GM18508 (cell line): Measurements from ENCODE around the gene SPINK1.
A peak's percentile ranks its signal among the peaks of the same experiment; 100 is the strongest.
"Not testable (repeated sequence)": the region's sequence is repeated elsewhere in the genome, so short reads cannot be mapped to it uniquely, and the experiment has no call there.

ENCODE experiments used
- ATAC-seq: cut with Tn5 transposase; IDR thresholded peaks from one replicate; pipeline ENCODE4 v1.9.1; 2021; ENCODE audit warnings: moderate number of reproducible peaks; ENCODE audit not compliant: insufficient read depth, unreplicated experiment

The SPINK1 gene, protein sequence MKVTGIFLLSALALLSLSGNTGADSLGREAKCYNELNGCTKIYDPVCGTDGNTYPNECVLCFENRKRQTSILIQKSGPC

DNA sequence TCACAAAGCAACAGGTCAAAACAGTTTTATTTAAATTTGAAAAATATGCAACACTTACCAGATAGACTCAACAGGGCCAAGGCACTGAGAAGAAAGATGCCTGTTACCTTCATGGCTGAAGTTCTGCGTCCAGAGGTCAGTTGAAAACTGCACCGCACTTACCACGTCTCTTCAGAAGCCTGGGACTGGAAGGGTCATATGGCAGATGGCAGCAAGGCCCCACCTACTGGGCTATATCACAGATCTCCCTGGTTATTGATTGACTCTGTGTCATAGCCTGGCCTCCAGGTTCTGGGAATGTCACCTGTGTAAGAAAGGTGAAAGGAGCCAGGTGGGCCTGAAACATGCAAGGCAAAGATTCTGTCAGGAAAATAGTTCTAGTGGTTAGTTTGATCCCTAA is at the start of gene SPINK1:
SPINK1 (minus strand) TSS at position 207 of the 400 bp plus-strand sequence; CDS start at position 113, 94 bp downstream.
- ATAC-seq: no peak

DNA sequence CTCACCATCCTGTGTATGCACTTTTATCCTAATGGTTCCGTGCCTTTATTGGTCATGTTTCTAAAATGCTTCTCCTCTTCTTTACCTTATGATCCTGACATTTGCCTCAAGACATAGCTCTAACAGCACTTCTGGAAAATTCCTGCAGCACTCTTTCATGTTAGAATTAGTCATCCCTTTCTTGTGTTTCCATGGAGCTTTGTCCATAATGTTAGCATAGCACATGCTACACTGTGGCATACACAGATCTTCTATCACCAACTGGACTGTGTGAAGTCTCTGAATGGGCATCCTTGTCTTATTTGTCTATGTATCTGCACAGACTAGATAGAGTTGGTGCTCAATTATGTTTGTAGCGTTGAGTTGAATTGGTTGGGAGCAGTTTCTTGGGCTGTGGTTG is 49.0 kb upstream of the SPINK1 start:
- no peak for ATAC-seq

DNA sequence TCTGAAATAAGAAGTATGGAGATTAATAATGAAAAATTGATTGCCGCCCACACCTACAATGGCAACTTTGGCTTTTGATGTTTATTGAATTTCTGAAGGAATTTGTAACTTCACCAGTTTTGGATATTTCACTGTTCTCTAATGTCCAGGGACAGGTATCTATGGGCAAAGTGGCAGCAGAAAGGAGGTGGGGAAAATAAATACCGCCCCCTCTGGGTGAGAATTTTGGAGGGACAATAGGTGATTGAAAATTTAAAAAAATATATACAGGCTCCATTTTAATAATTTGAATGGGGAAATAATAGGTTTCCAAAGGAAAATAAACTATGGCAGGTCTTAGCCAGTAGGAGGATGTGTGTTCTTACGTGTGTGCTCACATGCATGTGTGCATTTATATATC is 48.3 kb upstream of the SPINK1 start:
- no peak for ATAC-seq

DNA sequence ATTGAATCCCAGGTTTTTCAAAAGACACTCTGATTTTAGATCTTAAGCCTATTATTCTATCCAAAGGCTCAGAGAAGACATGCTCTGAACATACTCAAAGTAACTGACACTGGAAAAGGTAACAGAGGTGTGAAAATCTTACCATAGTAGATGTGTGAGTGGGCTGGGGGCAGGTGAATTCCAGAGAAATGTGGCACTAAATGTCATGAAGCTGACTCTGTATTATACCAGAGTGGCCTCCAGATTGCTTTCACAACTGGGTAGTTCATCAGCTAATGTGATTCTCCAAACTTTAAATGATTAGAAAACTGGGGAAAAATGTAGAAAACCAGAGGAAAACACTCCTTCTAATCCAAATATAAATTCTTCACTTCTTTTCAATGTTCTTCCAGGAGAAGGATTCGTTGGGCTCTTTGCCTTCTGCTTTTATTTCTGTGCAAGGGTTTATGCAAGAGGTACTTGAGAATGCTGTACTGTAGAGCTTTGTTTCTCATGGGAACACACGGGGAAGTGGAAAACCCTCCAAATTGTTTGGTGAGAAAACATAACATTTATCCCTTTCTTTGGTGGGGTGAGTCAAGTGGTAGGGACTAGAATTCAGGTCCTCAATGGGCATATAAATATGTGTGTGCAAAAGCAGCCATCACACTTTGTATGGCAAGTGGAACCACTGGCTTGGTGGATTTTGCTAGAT is 46.7 kb upstream of the SPINK1 start, which contains the start of gene SCGB3A2:
SCGB3A2 (plus strand) TSS at position 646 of the 694 bp plus-strand sequence. CDS start 93 bp downstream, outside the sequence.
- ATAC-seq: no peak

DNA sequence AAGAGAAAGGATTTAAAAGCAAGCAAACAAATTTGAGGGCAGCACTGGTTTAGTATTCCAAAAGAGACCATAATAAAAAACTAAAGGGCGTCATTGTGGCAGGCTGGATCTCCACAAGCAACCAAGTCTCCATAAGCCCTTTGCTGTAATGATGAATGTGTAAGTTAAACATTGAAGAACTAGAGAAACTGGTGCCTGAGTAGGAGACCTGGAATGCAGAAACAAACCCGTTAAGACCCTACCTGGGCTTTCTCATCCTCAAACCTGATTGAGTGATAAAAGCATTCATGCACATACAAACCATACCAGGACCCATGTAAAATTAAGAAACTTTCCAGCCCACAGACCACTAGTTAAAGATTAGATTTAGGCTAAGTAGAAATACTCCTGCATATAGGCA is 45.2 kb upstream of the SPINK1 start:
- no peak for ATAC-seq

DNA sequence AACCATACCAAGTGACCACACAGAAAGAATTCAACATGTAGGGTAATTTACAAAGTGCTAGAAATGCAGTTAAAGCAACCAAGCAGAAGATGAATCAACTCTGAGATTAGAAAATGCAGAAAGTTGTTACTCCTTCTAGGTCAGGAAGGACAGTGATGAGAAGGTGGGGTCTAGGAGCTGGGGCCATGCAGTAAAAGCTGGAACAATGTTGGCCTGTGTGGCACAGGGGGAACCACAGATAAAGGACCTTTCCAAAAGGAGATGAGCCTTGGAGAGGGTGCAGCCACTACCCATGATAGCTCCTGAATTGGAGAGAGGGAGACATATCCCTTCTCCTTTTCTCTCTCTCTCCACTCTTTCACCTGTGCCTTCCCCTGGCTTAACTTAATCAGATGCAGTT is 44.7 kb upstream of the SPINK1 start:
- no peak for ATAC-seq

DNA sequence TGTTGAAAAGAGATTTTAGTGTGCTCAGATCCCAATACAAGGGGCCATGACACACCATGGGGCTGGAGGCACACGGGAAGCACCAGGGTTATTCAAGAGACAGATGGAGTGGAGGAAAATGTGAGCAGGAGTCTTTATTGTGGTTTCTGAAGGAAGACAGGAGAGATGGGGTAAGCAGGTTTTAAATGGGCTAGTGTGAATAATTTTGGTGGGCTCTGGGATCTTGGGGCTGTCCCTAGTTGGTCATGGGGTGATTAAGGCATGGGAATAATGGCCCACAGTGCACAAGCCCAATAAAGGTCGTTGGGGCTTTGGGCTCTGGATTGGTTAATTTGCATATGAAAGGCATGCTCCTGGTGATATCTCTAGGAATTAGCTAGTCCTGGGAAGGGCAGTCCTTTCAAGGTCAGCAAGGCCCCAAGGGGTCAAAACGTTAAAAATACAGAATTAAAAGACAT is 43.5 kb upstream of the SPINK1 start:
- no peak for ATAC-seq

DNA sequence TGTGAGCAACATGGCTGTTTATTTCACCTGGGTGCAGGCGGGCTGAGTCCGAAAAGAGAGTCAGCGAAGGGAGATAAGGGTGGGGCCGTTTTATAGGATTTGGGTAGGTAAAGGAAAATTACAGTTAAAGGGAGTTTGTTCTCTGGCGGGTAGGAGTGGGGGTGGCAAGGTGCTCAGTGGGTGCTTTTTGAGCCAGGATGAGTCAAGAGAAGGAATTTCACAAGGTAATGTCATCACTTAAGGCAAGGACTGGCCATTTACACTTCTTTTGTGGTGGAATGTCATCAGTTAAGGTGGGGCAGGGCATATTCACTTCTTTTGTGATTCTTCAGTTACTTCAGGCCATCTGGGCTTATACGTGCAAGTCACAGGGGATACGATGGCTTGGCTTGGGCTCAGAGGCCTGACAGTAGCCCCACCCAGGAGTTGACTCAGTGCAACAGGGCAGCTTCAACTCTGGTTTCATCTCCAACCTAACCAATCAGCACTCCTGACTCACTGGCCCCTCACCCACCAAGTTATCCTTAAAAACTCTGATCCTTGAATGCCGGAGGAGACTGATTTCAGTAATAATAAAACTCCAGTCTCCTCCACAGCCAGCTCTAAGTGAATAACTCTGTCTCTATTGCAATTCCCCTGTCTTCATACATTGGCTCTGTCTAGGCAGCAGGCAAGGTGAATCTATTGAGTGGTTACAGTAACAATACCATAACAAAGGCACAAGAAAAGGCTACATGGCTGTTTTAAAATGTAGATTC is 42.8 kb upstream of the SPINK1 start:
- ATAC-seq: not testable (repeated sequence)

DNA sequence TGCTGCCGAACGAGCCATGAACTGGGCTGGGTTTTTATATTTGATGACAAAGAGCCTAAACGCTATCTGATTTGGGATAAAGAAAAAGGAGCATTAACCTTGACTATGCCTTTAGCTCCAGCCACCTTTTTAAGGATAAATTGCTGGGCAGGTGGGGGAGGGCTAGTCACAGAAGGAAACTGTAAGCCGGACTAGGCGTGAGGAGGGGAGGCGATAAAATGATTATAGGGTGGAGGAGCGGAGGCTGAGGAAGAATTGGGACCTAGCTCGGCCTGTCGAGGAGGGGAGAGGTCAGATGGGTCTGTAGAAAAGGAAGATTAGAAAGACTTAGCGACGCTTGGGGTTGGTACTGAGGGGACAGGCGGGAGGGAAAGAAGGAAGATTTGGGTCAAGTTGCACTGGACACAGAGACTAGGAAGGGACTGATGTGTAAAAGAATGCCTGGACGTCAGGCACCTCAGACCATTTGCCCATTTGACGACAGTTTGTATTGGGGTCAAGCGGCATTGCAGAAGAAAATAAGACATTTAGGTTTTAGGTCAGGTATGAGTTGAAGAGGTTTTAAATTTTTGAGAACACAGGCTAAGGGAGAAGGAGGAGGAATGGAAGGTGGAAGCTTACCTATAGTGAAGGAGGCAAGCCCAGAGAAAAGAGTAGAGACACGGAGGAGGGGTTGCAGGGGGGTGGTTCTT is 41.4 kb upstream of the SPINK1 start:
- not testable (repeated sequence) for ATAC-seq

DNA sequence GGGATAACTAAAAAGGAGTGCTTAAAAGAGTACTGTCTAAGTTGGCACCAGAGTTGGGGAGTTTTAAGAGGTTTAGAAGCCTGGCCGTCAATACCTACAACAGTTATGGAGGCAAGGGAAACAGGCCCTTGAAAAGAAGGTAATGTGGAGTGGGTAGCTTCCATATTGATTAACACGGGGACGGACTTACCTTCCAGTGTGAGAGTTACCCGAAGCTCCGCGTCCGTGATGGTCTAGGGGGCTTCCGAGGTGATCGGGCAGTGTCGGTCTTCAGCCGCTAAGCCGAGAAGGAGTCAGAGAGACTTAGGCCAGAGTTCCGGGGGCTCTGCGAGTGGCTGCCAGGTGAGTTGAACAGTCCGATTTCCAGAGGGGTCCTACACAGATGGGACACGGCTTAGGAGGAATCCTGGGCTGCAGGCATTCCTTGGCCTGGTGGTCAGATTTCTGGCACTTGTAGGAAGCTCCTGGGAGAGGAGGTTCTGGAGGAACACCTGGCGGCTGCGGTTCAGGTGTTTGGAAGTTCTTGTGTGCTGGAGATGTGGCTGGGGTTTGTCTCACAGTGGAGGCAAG is 40.6 kb upstream of the SPINK1 start:
- ATAC-seq: not testable (repeated sequence)

DNA sequence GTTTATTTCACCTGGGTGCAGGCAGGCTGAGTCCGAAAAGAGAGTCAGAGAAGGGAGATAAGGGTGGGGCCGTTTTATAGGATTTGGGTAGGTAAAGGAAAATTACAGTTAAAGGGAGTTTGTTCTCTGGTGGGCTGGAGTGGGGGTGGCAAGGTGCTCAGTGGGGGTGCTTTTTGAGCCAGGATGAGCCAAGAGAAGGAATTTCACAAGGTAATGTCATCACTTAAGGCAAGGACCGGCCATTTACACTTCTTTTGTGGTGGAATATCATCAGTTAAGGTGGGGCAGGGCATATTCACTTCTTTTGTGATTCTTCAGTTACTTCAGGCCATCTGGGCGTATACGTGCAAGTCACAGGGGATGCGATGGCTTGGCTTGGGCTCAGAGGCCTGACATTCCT is 38.4 kb upstream of the SPINK1 start:
- not testable (repeated sequence) for ATAC-seq

DNA sequence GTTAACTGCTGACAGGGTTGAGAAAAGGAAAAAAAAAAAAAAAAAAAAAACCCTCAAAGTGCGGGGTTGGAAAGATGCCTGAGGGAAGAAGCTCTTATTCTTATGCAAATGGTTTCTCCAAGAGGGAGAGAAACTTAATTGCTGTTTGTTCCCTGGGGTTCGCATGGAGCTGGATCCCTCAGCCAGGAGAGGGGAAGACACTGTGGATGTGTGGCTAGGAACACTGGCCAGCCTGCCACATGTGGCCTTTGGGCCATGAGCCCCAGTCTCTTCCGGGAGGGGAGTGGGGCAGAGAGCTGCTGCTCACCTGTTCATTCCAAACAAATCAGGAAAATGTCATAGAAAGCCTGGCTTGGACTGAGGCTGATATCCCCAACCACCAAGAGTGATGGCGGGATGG is 37.6 kb upstream of the SPINK1 start:
- ATAC-seq: no peak

DNA sequence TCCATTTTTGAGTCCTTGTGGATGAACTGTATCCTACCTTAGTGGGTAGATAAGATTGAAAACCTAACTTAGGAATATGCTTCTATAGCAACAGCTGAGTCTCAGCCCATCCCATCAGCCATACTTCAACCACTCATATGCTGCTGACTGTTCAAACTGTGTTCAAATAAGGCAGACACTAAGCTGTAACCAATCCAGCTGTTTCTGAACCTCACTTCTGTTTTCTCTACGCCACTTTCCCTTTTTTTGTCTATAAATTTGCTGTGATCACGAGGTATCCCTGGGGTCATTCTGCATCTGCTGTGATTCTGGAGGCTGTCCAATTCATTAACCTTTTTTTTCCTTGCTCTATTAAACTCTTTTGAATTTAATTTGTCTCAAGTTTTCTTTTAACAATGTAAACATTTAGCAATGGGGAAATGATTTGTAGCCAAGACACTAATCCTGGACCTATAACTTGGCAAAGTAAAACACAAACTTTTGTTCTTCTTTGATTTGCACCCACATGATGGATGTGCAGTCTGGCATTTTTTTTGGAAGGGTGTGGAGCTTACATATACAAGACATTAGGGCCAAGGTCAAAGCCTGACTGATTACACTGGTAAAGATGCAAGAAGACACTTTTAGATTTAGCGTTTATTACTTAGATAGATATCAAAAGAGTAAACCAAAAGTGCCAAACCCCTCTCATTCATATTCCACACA is 32.1 kb upstream of the SPINK1 start:
- no peak for ATAC-seq

DNA sequence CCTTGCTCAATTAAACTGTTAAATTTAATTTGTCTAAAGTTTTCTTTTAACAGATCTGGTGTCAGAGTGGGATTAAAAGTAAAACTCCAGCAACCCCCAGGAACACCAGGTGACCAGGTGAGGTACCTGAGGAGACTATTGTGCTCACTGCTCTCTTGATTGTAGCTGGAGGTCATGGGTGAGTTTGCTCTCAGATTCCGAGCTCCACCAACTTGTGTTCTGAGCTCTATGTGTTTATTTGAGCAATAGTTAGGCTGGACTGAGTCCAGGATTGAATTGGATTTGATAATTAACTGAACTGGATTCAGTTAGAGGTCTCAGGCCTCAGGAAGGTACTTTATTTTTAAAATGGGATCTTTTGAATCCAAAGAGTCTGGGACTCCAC is 29.2 kb upstream of the SPINK1 start:
- ATAC-seq: no peak

DNA sequence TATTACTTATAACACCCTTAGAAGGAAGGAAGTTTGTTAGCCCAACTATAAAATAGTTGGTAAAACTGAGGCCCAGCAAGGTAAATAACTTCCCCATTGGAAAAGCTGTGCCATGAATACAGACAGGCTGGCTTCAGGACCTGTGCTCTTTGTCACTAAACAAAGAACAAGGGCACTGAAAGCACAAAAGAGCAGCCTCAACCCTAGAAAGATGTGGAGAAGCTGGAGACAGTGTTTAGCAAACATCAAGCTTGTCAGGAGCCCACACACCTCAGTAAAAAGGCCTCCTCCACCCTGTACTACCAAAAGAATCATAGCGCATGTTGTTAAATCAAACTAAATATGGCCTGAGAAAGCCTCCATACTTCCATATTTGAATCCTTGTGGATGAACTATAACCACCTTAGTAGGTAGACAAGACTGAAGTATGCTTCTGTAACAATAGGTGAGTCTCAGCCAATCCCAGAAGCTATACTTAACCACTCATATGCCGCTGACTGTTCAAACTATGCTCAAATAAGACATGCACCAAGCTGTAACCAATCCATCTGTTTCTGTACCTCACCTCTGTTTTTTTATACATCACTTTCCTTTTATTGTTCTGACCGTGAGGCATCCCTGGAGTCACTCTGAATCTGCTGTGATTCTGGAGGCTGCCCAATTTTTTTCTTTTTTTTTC is 28.6 kb upstream of the SPINK1 start:
- ATAC-seq: no peak

DNA sequence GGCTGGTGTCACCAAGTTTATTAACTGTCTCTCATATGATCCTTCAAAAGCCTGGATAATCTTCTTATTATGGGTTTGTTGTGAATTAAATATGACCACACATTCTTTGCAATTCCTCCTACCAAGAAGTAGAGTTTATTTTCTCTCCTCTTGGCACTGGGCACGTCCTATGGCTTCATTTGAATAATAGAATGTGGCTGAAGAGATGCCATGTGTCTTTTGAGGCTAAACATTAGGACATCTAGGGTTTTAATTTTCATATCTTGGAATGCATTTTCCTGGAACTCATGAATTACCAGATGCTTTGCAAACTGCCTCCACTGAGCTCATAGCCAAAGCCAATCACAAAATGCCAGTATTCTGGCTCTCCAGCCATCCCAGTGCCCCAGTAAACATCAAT is 27.1 kb upstream of the SPINK1 start:
- no peak for ATAC-seq

DNA sequence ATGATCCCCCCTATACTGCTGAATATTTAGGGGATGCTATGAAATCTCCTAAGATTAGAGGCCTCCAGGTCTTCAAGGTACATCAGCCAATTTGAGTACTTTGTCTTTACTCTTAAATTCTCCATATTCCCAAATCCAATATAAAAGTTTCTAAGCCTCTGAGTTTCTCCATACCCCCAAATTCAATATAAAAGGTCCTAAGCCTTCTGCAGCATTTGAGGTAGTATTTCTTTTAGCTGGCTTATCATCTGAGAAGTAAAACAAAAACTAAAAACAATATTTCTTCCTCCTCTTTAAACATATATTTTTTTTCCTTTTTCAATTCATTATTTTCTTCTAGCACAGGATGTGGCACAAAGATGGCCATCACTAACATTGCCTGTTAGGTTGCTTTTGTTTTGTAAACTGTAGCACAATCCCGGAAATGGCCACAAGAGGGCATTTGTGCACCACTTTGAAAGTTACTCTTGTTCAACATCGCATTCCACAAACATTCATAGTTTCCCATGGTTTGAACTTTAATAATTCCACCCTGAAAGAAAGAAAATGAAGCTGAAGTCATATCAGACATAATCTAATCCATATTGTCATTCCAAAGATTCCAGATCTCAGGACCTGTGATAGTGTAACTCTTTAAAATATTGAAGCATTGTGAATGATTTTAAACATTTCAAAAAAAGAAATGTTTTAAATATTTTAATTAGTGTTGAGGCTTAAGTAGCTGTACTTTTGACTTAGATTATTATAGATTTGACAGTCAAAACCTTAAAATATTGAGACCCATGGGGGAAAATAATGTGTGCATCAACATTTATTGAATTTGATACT is 26.0 kb upstream of the SPINK1 start:
- peak; percentile 83 for ATAC-seq

DNA sequence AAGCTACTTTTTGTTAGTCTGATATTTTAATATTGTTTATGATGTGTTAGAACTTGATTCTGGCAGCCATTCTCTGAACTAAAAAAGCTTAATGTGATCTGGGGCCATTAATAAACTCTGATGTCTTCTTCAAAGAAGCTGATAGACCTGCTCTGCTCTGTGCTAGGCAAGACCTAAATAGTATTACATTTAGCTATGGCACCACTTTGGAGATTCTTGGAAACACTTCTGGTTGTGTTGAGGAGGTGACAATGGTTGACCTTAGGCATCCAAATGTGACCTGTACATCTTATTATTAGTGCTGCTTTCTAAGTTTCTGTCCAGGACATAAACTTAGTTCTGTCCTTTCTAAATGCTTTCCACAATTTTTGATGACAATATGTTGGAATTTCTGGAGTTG is 25.3 kb upstream of the SPINK1 start:
- no peak for ATAC-seq

DNA sequence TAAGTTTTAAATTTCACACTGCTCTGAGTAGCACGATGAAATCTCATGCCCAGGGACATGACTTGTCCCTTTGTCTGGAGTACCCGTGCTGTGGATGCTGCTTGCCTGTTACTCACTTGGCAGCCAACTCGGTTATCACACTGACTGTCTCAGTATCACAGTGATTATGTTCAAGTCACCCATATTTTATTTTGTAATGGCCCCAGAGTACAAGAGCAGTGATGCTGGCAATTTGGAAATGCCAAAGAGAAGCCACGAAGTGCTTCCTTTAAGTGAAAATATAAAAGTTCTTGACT is 24.3 kb upstream of the SPINK1 start:
- ATAC-seq: no peak
